Measurements from ENCODE around the gene RNF157. TPM values are rescaled to one million over a fixed set of nuclear protein-coding genes. Genes with fewer than 3 reads are reported as not detected.
A peak's percentile ranks its signal among the peaks of the same experiment; 100 is the strongest.

RNF157 gene
- total RNA-seq, 1 experiment from 2014 or later = 11.2 TPM

DNA sequence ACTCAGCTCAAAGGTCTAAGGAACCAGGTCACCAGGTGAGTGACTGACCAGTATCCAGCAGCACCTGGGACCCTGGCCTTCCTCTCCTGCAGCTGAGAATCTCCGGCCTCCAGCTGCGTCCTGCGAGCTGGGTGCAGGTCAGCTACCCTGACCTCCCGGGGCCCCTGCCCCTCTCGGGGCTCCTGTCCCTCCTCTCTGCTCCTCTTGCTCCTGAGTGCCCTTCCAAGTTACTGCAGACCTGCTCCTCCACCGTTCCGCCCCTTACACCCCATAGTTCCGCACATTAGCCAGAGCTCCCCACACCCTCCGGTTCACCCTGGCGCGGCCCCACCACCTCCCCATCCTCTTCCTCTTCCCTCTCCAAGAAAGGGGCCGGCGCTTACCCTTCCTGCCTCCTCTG is 109.8 kb downstream of the RNF157 start:
- DNase-seq (ENCODE audit: low spot score) = no peak
- no peak for ATAC-seq
- POLR2A ChIA-PET = interaction anchor here (0.7 to 3.9 kb wide), 3 partner anchors 8 to 295 kb away, joined by 3 to 17 read pairs (median 3); no protein-coding TSS in a partner anchor

DNA sequence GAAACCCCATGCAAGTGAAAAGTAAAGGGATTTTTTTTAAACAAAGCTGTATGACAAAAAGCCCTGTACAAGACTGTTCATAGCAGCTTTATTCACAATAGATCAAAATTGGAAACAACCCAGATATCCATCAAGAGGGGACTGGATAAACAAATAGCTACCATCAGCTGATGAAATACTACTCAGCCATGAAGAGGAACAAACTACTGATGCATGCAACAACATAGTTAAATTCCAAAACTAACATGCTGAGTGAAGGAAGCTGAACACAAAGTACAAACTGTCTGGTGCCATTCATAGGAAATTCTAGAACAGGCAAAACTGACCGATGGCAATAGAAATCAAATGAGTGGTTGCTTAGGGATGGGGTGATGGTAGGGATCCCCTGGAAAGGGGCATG is 114.4 kb downstream of the RNF157 start:
- ChIA-PET CTCF (interaction anchor here (0.8 to 10.4 kb wide), 11 partner anchors 9 to 154 kb away, joined by 3 to 176 read pairs (median 7); partner anchors contain the start of gene FOXJ1), POLR2A (no interaction called here)
- no peaks in the 10 kb centered on the region for H3K9me3 Mint-ChIP-seq
- TF ChIP-seq GTF2I (CRISPR knock-in tag; conservative IDR thresholded peaks at IDR 0.05) (no peak), NFE2L1 (CRISPR knock-in tag; IDR thresholded peaks at IDR 0.05) (no peak), ESRRA (CRISPR knock-in tag; IDR thresholded peaks at IDR 0.05; ENCODE audit: borderline replicate concordance) (no peak), TP53 (CRISPR knock-in tag; IDR thresholded peaks at IDR 0.05) (no peak), OVOL2 (CRISPR knock-in tag; IDR thresholded peaks at IDR 0.05; ENCODE audit: borderline replicate concordance) (no peak), RELA (CRISPR knock-in tag; IDR thresholded peaks at IDR 0.05; ENCODE audit: borderline replicate concordance) (no peak), NFATC4 (CRISPR knock-in tag; IDR thresholded peaks at IDR 0.05) (no peak), ZNF416 (CRISPR knock-in tag; IDR thresholded peaks at IDR 0.05) (no peak), ELF4 (CRISPR knock-in tag; IDR thresholded peaks at IDR 0.05; ENCODE audit: low read depth) (no peak), CBFB (CRISPR knock-in tag; IDR thresholded peaks at IDR 0.05; ENCODE audit: low read depth) (no peak), PRRX2 (CRISPR knock-in tag; IDR thresholded peaks at IDR 0.05) (no peak), HMGA2 (CRISPR knock-in tag; IDR thresholded peaks at IDR 0.05) (no peak)
- TF ChIP-seq, protein P1, sequence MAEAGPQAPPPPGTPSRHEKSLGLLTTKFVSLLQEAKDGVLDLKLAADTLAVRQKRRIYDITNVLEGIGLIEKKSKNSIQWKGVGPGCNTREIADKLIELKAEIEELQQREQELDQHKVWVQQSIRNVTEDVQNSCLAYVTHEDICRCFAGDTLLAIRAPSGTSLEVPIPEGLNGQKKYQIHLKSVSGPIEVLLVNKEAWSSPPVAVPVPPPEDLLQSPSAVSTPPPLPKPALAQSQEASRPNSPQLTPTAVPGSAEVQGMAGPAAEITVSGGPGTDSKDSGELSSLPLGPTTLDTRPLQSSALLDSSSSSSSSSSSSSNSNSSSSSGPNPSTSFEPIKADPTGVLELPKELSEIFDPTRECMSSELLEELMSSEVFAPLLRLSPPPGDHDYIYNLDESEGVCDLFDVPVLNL (CRISPR knock-in tag; IDR thresholded peaks at IDR 0.05; ENCODE audit: borderline replicate concordance, low read depth) = no peak
- TF ChIP-seq, protein P2, sequence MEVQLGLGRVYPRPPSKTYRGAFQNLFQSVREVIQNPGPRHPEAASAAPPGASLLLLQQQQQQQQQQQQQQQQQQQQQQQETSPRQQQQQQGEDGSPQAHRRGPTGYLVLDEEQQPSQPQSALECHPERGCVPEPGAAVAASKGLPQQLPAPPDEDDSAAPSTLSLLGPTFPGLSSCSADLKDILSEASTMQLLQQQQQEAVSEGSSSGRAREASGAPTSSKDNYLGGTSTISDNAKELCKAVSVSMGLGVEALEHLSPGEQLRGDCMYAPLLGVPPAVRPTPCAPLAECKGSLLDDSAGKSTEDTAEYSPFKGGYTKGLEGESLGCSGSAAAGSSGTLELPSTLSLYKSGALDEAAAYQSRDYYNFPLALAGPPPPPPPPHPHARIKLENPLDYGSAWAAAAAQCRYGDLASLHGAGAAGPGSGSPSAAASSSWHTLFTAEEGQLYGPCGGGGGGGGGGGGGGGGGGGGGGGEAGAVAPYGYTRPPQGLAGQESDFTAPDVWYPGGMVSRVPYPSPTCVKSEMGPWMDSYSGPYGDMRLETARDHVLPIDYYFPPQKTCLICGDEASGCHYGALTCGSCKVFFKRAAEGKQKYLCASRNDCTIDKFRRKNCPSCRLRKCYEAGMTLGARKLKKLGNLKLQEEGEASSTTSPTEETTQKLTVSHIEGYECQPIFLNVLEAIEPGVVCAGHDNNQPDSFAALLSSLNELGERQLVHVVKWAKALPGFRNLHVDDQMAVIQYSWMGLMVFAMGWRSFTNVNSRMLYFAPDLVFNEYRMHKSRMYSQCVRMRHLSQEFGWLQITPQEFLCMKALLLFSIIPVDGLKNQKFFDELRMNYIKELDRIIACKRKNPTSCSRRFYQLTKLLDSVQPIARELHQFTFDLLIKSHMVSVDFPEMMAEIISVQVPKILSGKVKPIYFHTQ (CRISPR knock-in tag; IDR thresholded peaks at IDR 0.05) = no peak
- TF ChIP-seq, protein P3, sequence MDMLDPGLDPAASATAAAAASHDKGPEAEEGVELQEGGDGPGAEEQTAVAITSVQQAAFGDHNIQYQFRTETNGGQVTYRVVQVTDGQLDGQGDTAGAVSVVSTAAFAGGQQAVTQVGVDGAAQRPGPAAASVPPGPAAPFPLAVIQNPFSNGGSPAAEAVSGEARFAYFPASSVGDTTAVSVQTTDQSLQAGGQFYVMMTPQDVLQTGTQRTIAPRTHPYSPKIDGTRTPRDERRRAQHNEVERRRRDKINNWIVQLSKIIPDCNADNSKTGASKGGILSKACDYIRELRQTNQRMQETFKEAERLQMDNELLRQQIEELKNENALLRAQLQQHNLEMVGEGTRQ (CRISPR knock-in tag; IDR thresholded peaks at IDR 0.05) = no peak
- TF ChIP-seq, protein P4, sequence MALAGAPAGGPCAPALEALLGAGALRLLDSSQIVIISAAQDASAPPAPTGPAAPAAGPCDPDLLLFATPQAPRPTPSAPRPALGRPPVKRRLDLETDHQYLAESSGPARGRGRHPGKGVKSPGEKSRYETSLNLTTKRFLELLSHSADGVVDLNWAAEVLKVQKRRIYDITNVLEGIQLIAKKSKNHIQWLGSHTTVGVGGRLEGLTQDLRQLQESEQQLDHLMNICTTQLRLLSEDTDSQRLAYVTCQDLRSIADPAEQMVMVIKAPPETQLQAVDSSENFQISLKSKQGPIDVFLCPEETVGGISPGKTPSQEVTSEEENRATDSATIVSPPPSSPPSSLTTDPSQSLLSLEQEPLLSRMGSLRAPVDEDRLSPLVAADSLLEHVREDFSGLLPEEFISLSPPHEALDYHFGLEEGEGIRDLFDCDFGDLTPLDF (CRISPR knock-in tag; IDR thresholded peaks at IDR 0.05) = no peak
- TF ChIP-seq, protein P5, sequence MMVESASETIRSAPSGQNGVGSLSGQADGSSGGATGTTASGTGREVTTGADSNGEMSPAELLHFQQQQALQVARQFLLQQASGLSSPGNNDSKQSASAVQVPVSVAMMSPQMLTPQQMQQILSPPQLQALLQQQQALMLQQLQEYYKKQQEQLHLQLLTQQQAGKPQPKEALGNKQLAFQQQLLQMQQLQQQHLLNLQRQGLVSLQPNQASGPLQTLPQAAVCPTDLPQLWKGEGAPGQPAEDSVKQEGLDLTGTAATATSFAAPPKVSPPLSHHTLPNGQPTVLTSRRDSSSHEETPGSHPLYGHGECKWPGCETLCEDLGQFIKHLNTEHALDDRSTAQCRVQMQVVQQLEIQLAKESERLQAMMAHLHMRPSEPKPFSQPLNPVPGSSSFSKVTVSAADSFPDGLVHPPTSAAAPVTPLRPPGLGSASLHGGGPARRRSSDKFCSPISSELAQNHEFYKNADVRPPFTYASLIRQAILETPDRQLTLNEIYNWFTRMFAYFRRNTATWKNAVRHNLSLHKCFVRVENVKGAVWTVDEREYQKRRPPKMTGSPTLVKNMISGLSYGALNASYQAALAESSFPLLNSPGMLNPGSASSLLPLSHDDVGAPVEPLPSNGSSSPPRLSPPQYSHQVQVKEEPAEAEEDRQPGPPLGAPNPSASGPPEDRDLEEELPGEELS (CRISPR knock-in tag; IDR thresholded peaks at IDR 0.05) = no peak
- TF ChIP-seq, protein P6, sequence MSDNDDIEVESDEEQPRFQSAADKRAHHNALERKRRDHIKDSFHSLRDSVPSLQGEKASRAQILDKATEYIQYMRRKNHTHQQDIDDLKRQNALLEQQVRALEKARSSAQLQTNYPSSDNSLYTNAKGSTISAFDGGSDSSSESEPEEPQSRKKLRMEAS (CRISPR knock-in tag; IDR thresholded peaks at IDR 0.05) = no peak
- TF ChIP-seq, protein P7, sequence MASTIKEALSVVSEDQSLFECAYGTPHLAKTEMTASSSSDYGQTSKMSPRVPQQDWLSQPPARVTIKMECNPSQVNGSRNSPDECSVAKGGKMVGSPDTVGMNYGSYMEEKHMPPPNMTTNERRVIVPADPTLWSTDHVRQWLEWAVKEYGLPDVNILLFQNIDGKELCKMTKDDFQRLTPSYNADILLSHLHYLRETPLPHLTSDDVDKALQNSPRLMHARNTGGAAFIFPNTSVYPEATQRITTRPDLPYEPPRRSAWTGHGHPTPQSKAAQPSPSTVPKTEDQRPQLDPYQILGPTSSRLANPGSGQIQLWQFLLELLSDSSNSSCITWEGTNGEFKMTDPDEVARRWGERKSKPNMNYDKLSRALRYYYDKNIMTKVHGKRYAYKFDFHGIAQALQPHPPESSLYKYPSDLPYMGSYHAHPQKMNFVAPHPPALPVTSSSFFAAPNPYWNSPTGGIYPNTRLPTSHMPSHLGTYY (CRISPR knock-in tag; IDR thresholded peaks at IDR 0.05) = no peak
- H3K4me3 Mint-ChIP-seq = no peak overlapping the region
- H3K27ac Mint-ChIP-seq = no peak overlapping the region
- ATAC-seq = no peak
- DNase-seq (ENCODE audit: low spot score) = no peak
- peaks cover 7% of the 10 kb centered on the region for H3K27me3 Mint-ChIP-seq (ENCODE audit: low read depth)
- peaks cover 32% of the 10 kb centered on the region for H3K4me1 Mint-ChIP-seq
- H3K36me3 Mint-ChIP-seq = no peaks in the 10 kb centered on the region

More for the DNA sequence above, 109.8 kb downstream of the RNF157 start:
- no peaks in the 10 kb centered on the region for H3K9me3 Mint-ChIP-seq
- TF ChIP-seq, protein P6 (CRISPR knock-in tag; IDR thresholded peaks at IDR 0.05) = peak; percentile 22; the same call in 1 of the 2 replicates
- no peak for TF ChIP-seq ZNF416 (CRISPR knock-in tag; IDR thresholded peaks at IDR 0.05)
- CTCF ChIA-PET = interaction anchor here (0.9 to 9.7 kb wide), 12 partner anchors 7 to 226 kb away, joined by 3 to 176 read pairs (median 4); partner anchors contain the start of genes FOXJ1, MRPL38 and RNF157
- H3K4me1 Mint-ChIP-seq = peaks cover 57% of the 10 kb centered on the region
- no peak overlapping the region for H3K27ac Mint-ChIP-seq
- H3K36me3 Mint-ChIP-seq = no peaks in the 10 kb centered on the region
- peak overlapping the region; percentile 25 for H3K4me3 Mint-ChIP-seq
- H3K27me3 Mint-ChIP-seq (ENCODE audit: low read depth) = peaks cover 22% of the 10 kb centered on the region
